ENCODE data around the gene PECR.
A peak's percentile ranks its signal among the peaks of the same experiment; 100 is the strongest.

Gene PECR

DNA sequence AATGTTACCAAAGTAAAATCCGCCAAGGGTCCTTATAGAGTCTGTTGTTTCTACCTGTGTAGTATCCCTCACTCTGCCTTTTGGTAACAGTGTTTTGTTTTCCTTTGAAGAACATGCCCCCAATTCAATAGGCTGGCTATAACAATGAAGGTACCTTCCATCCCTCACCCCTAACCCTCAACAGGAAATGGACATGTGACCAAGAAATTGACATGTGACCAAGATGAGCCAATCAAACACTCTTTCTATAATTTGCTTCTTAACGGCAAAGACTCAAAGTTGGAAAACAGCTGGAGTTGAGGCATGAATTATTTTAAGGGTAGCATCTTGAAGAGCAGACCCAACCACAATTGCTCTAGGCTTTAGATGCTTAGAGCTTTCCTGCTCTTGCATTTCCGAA is 62.9 kb downstream of the PECR start:
- in situ Hi-C loops (cut with MboI; ENCODE audit: low pct_unique_long_range_greater_than_20kb, low sequenced_read_pairs, unreplicated experiment) = loop anchor here (5.0 kb wide), 1 partner anchor 66 kb away; no protein-coding TSS in a partner anchor
- TF ChIP-seq, protein P1, sequence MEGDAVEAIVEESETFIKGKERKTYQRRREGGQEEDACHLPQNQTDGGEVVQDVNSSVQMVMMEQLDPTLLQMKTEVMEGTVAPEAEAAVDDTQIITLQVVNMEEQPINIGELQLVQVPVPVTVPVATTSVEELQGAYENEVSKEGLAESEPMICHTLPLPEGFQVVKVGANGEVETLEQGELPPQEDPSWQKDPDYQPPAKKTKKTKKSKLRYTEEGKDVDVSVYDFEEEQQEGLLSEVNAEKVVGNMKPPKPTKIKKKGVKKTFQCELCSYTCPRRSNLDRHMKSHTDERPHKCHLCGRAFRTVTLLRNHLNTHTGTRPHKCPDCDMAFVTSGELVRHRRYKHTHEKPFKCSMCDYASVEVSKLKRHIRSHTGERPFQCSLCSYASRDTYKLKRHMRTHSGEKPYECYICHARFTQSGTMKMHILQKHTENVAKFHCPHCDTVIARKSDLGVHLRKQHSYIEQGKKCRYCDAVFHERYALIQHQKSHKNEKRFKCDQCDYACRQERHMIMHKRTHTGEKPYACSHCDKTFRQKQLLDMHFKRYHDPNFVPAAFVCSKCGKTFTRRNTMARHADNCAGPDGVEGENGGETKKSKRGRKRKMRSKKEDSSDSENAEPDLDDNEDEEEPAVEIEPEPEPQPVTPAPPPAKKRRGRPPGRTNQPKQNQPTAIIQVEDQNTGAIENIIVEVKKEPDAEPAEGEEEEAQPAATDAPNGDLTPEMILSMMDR (IDR thresholded peaks at IDR 0.05; ENCODE audit: extremely low read depth, insufficient read depth, missing control alignments) = no peak
- DNase-seq (ENCODE audit: low spot score) = no peak

DNA sequence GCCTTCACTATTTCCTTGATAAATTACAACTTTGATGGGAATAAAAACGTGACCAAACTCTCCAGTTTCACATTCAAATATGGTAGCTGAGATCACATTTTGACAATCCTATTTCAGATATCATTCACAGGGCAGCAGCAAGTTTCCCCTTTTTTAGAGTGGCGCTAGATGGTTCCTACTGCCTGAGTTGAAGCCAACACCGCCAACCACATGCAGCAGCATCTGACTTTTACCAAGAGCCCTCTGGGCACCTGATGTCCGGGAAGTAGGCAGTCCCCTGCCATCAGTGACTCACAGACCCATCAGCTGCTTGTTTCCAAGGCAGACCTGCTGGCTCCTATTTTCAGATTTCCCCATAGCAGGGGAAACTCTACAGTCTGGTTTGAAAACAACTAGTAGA is 64.2 kb downstream of the PECR start:
- peak; percentile 44 for DNase-seq (ENCODE audit: low spot score)

DNA sequence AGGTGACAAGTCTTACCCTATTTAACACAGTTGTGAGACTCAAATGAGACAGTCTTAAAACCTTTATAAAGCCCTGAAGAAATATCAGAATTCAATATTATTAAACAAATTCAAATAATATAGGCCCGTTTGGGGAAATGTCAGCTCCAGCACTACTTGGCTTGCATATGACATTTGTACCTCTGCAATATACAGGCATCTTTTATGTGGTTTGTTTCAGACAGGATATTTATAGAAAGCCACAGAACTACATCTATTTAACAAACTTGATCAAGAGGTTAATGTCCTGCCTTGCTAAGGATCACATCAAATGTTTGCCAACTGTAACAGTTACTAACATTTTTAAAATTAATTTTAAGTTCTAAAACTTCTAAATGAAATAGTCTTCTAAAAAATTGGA is 65.0 kb downstream of the PECR start:
- TF ChIP-seq, protein P1 (IDR thresholded peaks at IDR 0.05; ENCODE audit: extremely low read depth, insufficient read depth, missing control alignments) = no peak

More for the DNA sequence above, 64.2 kb downstream of the PECR start:
- TF ChIP-seq, protein P1 (IDR thresholded peaks at IDR 0.05; ENCODE audit: extremely low read depth, insufficient read depth, missing control alignments) = no peak
- in situ Hi-C loops (cut with MboI; ENCODE audit: low pct_unique_long_range_greater_than_20kb, low sequenced_read_pairs, unreplicated experiment) = loop anchor here (5.0 kb wide), 1 partner anchor 65 kb away; no protein-coding TSS in a partner anchor

DNA sequence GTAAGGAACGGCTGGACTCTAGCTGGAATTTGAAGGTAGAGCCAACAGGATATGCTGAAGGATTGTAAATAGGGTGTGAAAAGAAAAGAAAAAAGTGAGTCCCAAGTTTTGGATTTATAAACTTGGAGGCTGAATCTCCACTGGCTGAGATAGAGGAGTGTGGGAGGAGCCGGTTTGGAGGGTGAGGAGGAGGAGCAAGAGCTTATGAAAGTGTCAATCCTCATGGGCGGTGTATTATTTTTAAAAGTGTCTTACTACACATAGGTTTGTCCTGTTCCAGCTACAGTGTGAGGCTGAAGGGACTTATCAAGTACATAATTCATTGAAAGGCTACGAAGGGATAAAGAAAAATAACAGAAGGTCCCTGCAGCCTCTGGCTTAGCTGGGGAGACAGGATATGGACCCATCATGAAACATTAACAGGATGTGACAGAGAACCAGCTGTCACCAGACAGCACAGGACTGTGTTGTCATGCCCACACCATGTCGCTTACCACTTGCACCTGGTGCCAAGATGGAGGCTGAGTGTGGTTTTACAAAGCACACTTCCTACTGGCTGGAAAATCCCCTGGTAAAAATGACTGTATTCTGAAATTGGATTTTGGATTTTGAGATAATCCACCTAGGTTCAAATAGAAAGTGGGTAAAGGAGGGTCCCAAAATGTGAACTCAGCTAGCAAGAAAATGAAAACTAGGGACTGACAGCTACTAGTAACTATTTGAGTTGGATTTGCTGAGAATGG is 65.7 kb downstream of the PECR start:
- TF ChIP-seq, protein P1 (IDR thresholded peaks at IDR 0.05; ENCODE audit: extremely low read depth, insufficient read depth, missing control alignments) = no peak
- in situ Hi-C loops (cut with MboI; ENCODE audit: low pct_unique_long_range_greater_than_20kb, low sequenced_read_pairs, unreplicated experiment) = loop anchor here (5.0 kb wide), 1 partner anchor 64 kb away; no protein-coding TSS in a partner anchor
- DNase-seq (ENCODE audit: low spot score) = peak; percentile 76

More for the DNA sequence above, 65.0 kb downstream of the PECR start:
- in situ Hi-C loops (cut with MboI; ENCODE audit: low pct_unique_long_range_greater_than_20kb, low sequenced_read_pairs, unreplicated experiment) = loop anchor here (5.0 kb wide), 1 partner anchor 64 kb away; no protein-coding TSS in a partner anchor
- DNase-seq (ENCODE audit: low spot score) = no peak

DNA sequence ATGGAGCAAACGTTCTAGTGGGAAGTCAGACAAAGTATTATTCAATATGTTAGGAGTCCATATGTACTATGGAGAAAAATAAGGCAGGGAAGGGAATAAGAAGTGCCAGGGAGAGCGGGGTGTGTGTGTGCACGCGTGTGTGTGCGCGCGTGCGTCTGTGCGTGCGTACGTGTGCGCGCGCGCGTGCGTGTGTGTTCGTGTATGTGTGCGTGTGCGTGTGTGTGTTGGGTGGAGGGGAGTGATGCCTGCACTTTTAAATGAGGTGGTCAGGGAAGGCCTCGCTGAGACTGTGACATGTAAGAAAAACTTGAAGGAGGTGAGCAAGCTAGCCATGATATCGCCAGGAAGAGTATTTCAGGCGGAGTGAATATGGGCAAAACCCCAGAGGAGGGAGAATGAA is 66.6 kb downstream of the PECR start:
- in situ Hi-C loops (cut with MboI; ENCODE audit: low pct_unique_long_range_greater_than_20kb, low sequenced_read_pairs, unreplicated experiment) = loop anchor here (5.0 kb wide), 1 partner anchor 63 kb away; no protein-coding TSS in a partner anchor
- DNase-seq (ENCODE audit: low spot score) = no peak
- TF ChIP-seq, protein P1 (IDR thresholded peaks at IDR 0.05; ENCODE audit: extremely low read depth, insufficient read depth, missing control alignments) = no peak

DNA sequence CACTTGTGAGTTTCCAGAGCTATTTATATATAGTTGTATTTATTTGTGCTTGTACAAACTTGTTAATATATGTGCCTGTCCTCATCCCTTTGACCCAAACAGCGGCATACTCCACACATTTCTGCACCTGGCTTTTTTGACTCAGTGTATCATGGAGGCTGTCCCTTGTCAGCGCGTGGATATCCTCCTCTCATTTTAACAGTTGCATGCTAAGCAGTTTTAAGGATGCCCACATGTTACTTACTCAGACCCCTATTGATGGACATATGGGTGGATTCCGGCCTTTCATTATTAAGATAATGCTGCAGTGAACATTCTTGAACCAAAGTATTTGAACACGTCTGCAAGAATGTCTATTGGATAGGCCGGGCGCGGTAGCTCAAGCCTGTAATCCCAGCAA is 67.6 kb downstream of the PECR start:
- TF ChIP-seq, protein P1 (IDR thresholded peaks at IDR 0.05; ENCODE audit: extremely low read depth, insufficient read depth, missing control alignments) = no peak
- DNase-seq (ENCODE audit: low spot score) = no peak
- in situ Hi-C loops (cut with MboI; ENCODE audit: low pct_unique_long_range_greater_than_20kb, low sequenced_read_pairs, unreplicated experiment) = no loop called here
